ENCODE measurements around the gene MOB3C.

MOB3C gene

DNA sequence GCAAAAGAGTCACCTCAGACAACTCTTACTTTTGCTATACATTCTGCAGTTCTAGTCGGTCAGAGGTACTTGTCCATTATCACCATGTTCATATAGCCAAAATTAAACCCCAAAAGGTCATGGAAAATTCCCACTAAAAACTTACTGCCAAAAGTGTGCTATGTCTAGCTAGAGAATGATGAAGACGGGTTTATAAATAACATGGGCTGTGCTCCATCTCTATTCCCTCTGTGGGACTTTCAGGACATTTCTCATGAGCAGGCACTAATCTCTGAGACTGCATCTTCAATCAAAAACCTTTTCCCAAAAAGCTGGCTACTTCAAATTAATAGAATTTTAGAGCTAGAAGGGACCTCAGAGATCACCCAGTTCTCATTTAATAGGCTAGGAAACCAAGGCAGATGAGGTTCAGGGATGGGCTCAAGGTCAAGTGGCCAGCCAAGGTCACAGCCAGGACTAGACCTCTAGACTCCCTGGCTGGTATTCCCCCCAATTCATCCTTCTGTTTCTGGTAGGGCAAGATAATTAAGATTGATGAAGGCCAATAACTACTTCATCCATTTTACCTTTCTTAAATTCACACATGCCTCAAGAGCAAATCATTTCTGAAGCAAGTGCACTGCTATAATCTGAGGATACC lies 21.0 kb upstream of the MOB3C start:
- no peak for DNase-seq

DNA sequence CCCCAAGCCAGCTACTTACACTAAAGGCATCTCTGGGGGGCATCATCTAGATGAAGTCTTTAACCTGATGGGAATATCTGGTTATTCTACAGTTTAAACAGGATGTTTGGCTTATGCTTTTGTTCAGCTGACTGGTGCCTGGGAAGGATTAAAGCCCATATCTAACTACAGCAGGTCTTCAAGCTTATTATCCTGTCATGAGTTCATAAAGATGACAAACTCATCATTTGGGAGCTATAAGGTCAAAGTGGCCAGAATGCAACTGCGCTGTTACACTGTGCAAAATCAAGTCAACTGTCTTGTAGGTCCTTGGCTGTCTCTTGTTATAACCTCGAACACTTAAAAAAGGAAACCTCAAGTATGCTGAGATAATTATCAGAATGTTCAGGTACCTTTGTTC lies 18.6 kb upstream of the MOB3C start:
- DNase-seq = no peak

DNA sequence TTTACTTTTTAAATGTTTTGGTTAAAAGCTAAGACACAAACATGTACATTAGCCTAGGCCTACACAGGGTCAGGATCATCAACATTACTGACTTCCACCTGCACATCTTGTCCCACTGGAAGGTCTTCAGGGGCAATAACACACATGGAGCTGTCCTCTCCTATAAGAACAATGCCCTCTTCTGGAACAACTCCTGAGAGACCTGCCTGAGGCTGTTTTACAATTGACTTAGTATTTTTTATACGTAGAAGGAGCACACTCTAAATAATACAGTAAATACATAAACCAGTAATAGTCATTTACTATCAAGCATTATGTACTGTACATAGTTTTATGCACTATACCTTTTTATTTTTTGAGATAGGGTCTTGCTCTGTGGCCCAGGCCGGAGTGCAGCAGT lies 14.1 kb upstream of the MOB3C start:
- DNase-seq = no peak

GRCh38 chr1:46623743-46624644 lies 7.4 kb upstream of the MOB3C start:
- DNase-seq = no peak

- peak; percentile 24 to 47 for DNase-seq
Measured at GRCh38 chr1:46622344-46622743, 5.7 kb upstream of the MOB3C start.

GRCh38 chr1:46621930-46622329 lies 5.3 kb upstream of the MOB3C start:
- no peak for DNase-seq

- no peak for DNase-seq
Measured at GRCh38 chr1:46619656-46620258, 3.1 kb upstream of the MOB3C start.

GRCh38 chr1:46618754-46619415 lies 2.3 kb upstream of the MOB3C start:
- DNase-seq = no peak

DNA sequence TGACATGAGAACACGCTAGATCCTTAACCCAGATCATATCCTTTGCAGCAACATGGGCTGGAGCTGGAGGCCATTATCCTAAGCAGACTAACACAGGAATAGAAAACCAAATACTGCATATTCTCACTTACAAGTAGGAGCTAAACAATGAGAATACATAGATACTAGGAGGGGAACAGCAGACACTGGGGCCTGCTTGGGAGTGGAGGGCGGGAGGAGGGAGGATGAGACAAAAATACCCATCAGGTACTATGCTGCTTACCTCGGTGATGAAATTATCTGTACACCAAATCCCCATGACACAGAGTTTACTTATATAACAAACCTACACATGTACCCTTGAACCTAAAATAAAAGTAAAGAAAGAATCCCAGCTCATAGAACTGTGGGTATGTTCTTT lies 1.2 kb upstream of the MOB3C start:
- DNase-seq = no peak

DNA sequence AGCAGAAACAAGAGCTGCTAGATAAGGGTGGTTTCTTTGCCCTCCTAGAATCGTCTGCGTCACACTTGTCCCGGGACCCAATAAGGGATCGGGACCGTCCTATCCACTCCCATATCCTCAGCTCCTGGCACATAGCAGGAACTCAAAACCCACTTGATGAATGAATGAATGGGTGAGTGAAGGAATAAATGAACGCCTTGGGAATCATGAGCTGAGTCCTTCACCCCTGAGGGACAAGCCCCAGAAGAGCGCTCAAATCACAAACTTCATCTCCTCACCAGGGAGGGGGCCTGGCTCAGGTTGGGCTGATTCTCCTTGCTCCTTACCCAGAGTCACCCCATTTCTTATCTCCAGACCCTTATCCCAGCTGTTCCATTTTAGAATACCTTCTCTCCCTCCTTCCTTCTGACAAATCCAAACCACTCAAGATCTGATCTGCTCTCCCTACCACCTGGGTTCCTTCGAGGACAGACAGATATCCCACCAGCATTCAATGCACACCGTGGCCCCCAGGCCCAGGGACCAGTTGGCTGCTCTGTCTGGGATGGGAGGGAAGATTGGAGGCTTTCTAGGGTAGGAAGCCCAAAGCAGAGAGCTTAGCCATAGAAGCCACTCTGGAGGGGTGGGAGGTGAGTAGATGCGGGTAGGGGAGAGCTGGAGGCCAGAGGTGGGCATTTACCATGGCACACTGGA lies 643 bp upstream of the MOB3C start:
- DNase-seq = no peak

DNA sequence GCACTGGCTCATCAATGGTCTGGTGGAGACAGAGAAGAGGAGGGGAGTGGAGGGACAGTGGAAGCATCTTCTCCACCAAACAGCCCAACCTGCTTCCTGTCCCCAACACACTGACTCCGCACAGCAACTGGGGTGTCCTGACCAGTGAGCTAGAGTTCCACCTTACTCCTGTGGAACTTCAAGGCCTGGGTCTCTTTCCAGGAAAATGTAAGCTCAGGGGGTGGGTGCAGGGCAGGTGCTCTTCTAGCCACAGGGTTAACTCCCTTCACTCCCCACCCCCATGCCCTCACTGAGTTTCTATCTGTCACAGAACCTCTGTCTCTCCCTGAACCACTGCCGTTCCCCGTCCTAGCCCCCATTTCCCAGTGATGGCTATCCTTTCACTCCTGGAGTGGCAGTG lies 876 bp downstream of the MOB3C start:
- no peak for DNase-seq

GRCh38 chr1:46615088-46615487 lies 1.5 kb downstream of the MOB3C start:
- DNase-seq = no peak

- no peak for DNase-seq
Measured at GRCh38 chr1:46614604-46614984, 2.0 kb downstream of the MOB3C start.

DNA sequence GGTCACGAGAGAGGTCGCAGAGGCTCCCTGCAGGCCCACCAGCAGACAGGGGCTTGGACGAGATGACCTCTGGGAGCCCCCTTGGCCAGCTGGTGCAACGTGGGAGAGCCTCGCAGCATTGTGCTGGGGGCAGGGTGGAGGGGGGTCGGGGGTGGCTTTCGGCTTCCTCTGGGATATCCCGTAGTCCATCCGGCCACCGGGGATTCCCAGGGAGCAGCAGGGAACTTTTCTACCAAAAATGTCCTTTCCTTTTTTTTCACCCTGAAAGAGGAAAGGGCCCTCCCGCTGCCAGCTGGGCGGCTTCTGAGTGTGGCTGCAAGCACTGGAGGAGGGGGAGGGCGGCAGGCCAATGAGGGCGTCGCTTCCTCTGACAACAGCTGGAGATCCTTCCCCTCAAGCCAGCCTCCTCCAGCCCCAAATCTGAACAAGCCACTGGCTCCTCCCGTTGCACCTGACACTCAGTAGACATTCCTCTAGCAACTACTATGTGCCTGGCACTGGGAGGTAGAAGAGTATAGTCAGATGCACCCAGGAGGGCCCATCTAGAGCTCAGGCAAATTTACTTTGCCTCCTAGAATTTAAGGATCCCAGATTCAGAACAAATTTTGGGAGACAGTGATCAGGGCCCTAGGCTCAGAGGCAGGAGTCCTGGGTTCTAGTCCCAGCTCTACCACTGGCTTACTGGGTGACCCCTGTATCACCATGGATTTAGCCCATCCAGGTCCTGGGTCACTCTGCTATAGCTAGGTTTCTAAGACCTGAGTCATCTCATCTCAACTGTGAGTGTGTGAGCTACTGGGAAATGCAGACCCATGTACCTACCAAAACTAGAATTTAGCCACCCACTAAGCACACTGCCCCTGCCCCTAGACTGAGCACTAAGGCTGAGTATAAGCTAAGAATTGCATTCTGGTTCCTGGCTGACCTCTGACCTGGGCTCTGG lies 2.7 kb downstream of the MOB3C start:
- no peak for DNase-seq

DNA sequence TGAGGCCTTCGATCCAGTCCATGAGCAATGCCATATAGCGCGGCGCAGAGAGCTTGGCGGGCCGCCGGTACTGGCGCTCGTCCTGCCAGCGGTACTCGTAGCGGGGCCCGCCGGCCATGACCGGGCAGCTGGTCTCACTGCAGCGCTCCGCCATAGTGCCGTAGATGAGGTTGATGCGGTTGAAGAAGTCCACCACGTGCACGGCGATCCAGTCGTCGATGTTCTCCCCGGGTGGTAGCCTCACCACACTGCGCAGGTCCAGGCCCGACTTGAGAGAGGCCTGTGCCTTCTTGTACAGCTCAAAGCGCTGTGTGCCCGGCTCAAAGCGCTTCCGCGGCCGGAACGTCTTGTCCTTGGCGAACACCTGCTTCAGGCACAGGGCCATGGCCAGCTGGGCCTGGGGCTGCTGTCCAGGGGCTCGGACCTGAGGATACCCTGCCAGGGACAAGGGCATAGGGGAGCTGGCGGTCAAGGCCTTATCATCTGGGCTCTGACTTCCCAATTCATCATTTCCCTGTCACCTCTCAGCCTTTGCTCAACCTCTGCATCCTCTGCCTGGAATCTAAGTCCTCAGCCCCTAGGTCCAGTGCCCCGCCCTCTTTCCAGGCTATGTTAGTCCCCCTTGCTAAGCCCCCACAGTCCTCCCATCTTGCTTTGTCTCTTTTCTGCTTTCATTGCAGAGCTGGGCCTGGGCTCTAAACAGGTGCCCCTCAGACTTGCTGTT lies 3.5 kb downstream of the MOB3C start:
- DNase-seq = no peak

DNA sequence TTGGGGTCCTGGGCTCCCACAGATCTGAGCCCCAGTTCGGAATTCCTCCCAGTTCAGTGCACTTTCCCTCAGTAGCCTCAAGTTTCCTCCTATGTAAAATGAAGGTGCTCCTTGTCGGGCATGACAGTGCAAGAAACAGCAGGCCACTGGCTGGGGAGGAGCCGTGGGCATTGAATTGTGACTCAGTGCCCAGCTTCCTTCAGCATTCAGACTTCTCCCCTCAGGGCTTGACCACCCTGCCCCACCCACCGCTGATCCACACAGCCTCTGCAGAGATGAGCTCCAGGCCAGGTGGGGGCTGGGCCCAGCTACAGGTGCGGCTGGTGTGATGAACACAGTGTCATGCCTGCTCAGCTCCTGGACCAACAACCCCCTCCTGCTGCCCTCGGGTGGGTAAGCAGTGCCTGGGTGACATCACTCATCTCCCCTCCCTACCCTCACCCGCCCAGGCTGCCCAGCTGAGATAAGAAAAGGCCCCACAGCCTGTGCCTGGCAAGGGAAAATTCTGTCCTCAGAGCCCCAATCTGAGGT lies 4.9 kb downstream of the MOB3C start:
- DNase-seq = peak in 1 of 2 experiments; percentile 23

DNA sequence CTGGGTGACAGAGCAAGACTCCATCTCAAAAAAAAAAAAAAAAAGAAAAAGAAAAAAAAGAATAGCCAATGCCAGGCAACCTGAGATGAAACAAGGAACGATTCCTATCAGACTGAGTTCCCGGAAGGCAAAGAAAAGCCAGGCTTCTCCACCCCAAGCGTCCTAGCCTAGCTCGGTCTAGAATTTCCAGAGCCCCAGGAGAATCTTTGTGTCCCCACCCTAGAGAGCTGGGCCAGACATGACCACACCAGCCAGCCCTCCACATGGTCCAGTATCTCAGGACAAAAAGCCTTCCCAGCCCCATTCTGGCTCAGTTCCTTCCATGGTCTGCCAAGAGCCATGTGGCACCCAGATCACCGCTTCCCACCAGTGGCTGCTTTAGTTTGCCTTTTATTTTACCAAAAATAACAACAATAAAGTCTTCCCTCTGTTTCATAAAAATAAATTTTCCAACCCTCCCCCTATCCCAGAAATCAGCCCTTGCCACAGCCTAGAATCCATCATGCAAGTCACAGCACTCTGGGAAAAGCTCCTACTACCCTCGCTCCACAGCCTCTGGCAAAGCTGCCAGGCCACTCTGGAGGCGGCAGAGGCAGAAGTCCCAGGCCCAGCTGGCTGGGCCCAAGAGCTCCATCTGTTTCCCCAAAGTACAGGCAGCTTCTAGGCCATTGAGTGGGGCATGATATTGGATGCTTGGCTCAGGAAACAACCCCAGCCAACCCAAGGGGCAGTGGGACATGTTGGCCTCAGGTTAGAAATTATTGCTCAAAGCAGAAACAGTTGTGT lies 9.1 kb downstream of the MOB3C start:
- DNase-seq = no peak

DNA sequence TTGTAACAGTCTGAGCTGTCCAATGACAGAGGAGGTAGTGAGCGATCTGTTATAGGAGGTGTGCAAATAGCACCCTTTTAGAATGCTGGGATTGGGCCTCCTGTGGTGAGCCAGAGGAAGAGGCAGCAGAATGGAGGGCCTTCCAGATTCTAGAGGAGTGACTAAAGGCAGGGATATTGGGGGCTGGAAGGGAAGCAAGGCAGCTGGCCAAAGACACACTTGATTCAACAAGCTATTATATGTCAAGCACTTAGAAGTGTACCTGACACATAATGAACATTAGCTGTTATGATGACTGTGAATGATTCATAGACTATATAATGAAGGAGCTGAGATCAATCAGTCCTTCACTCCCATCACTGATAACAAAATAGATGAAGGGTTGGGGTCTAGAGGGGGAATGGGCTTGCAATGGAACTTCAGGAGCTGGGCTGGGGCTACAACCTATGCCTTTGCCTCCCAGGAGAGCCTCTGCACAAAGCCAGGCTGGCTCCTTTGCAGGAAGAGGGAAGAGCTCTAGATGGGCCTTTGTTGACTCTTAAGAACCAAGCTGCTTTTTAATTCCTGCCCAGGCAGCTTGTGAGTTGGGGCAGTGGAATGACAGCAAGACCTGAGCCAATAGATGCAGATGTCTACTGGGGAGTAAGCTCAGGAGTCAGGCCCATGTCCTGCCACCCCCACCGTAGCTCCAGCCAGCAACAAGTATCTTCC lies 10.2 kb downstream of the MOB3C start:
- no peak for DNase-seq

DNA sequence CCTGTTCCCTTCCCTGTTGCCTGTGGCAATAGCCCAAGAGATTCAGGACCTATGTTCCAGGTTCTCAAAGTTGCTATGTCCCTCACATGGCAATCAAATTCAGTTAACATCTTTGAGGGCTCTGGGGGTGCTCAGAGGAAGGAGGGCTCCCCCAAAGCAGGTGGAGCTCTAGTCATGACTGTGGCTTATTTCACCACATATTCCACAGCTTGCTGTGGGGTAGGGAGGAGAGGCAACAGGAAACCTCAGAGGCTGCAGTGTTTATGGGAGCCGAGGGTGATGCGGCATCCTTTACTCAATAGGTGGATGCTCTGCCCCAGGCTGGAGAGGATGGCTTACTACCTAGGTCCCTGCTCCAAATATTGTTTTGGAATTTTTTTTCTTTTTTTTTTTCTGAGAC lies 11.4 kb downstream of the MOB3C start:
- no peak for DNase-seq

Measured in NCI-H2081 (cell line).